ENCODE measurements around the gene PTPRF.
"Not testable (repeated sequence)": the region's sequence is repeated elsewhere in the genome, so short reads cannot be mapped to it uniquely, and the experiment has no call there.

The PTPRF gene

GRCh38 chr1:43538143-43538487 lies 7.4 kb downstream of the PTPRF start:
- no peak for DNase-seq (ENCODE audit: low spot score)

GRCh38 chr1:43538969-43539368 lies 8.3 kb downstream of the PTPRF start:
- no peak for DNase-seq (ENCODE audit: low spot score)

- DNase-seq (ENCODE audit: low spot score), result no peak
Observed at GRCh38 chr1:43539726-43540434, 9.2 kb downstream of the PTPRF start.

GRCh38 chr1:43540653-43541071 lies 10.0 kb downstream of the PTPRF start:
- DNase-seq (ENCODE audit: low spot score), result no peak

- DNase-seq (ENCODE audit: low spot score), result no peak
Observed at GRCh38 chr1:43541141-43541540, 10.5 kb downstream of the PTPRF start.

GRCh38 chr1:43541721-43542401 lies 11.2 kb downstream of the PTPRF start:
- DNase-seq (ENCODE audit: low spot score), result no peak

GRCh38 chr1:43542527-43543458 lies 12.1 kb downstream of the PTPRF start:
- DNase-seq (ENCODE audit: low spot score), result no peak

- DNase-seq (ENCODE audit: low spot score), result no peak
Observed at GRCh38 chr1:43543567-43543966, 12.9 kb downstream of the PTPRF start.

GRCh38 chr1:43545339-43545694 lies 14.6 kb downstream of the PTPRF start:
- DNase-seq (ENCODE audit: low spot score), result no peak

GRCh38 chr1:43545695-43546387 lies 15.2 kb downstream of the PTPRF start:
- no peak for DNase-seq (ENCODE audit: low spot score)

- DNase-seq (ENCODE audit: low spot score), result no peak
Observed at GRCh38 chr1:43546388-43547100, 15.9 kb downstream of the PTPRF start.

GRCh38 chr1:43547538-43548072 lies 16.9 kb downstream of the PTPRF start:
- DNase-seq (ENCODE audit: low spot score), result no peak

GRCh38 chr1:43548285-43549271 lies 17.9 kb downstream of the PTPRF start:
- DNase-seq (ENCODE audit: low spot score), result no peak

GRCh38 chr1:43549394-43549793 lies 18.7 kb downstream of the PTPRF start:
- DNase-seq (ENCODE audit: low spot score), result not testable (repeated sequence)

GRCh38 chr1:43549921-43550597 lies 19.4 kb downstream of the PTPRF start:
- DNase-seq (ENCODE audit: low spot score), result peak; percentile 58

- DNase-seq (ENCODE audit: low spot score), result no peak
Observed at GRCh38 chr1:43550598-43551246, 20.0 kb downstream of the PTPRF start.

GRCh38 chr1:43551396-43551888 lies 20.8 kb downstream of the PTPRF start:
- DNase-seq (ENCODE audit: low spot score), result no peak

GRCh38 chr1:43552059-43552742 lies 21.5 kb downstream of the PTPRF start:
- DNase-seq (ENCODE audit: low spot score), result no peak

Measured in germinal center (tissue), 1 donor.